Rectal smooth muscle tissue (tissue), 1 donor: ENCODE data around the gene HS3ST3A1.

ENCODE experiments used
- H3K27ac ChIP-seq: one replicate; pipeline ENCODE4 v1.7.0; 2013; ENCODE audit warnings: low read depth, low read length, inconsistent platforms
- H3K27me3 ChIP-seq: one replicate; pipeline ENCODE4 v1.7.0; 2013; ENCODE audit warnings: low read length; ENCODE audit not compliant: control insufficient read depth, insufficient read depth
- H3K36me3 ChIP-seq: one replicate; pipeline ENCODE4 v1.7.0; 2013; ENCODE audit warnings: low read length; ENCODE audit not compliant: control insufficient read depth, insufficient read depth
- H3K4me1 ChIP-seq: one replicate; pipeline ENCODE4 v1.7.0; 2013; ENCODE audit warnings: low read length; ENCODE audit not compliant: control insufficient read depth, insufficient read depth
- H3K4me3 ChIP-seq: one replicate; pipeline ENCODE4 v1.7.0; 2013; ENCODE audit warnings: low read length
- H3K9ac ChIP-seq: one replicate; pipeline ENCODE4 v1.7.0; 2013; ENCODE audit warnings: low read length

HS3ST3A1 gene

DNA sequence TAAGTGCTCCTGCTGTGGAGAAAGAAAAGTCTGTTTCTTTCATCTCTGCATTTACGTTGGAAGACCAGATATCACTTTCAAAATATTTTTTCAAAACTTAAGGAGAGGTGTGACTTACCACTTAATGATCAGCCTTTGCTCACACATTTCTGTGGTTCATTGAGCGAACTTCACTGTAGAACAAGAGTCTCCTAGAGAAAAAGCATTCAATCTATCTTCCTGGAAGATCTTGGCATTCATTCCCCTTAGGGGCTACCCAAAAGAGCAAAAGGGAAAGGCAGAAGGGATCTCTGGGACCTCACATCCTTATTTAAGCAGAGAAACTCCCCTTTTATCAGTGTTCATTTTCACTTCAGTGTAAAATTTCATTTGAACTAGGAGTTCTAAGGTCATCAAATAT, 61.2 kb downstream of the HS3ST3A1 start:
- no peak overlapping the region for H3K4me3 ChIP-seq
- H3K36me3 ChIP-seq = no peaks in the 10 kb centered on the region
- H3K27ac ChIP-seq = no peak overlapping the region
- H3K27me3 ChIP-seq = no peaks in the 10 kb centered on the region
- H3K9ac ChIP-seq = no peak overlapping the region
- H3K4me1 ChIP-seq = no peaks in the 10 kb centered on the region

DNA sequence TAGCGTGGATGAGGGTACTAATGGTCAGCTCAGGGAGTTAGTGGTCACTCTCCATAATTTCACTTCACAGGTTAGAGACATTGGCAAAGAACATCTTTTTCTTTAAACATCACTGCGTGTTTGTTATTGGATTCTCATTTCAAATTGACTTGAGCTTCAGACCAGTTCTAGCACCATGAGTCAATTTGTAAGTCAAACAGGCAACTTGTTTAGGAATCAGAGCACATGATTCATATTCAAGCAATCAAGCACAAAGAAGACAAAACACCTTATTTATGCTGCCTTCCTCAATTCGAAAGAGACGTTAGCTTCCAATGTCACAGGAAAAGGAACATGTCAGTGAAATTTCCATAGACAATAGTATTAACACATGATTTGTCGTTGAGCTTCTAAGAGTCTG, 62.3 kb downstream of the HS3ST3A1 start:
- no peaks in the 10 kb centered on the region for H3K4me1 ChIP-seq
- no peaks in the 10 kb centered on the region for H3K27me3 ChIP-seq
- H3K9ac ChIP-seq = no peak overlapping the region
- no peaks in the 10 kb centered on the region for H3K36me3 ChIP-seq
- no peak overlapping the region for H3K4me3 ChIP-seq
- H3K27ac ChIP-seq = no peak overlapping the region

DNA sequence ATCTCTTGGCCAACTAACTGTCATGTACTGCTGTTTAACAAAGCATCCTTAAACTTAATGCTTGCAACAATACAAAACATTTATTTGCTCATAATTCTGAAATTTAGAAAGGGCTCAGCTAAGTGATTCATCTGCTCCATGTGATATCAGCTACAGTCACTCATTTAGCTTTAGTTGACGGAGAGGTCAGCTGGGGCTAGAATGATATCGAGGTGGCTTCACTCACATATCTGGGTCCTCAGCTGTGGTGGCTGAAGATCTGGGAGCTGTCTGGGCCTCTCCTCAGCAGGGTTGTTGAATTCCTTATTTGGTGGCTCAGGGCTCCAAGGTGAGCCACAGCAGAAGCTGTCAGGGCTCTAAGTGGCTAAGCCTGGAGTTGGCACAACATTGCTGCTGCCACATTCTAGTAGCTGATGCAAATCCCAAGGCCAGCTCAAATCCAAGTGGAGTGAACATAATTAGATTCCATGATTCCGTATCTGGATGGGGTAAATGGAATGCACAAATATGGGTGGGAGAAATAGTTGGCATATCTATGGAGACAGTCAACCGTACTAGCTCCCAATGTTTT, 62.8 kb downstream of the HS3ST3A1 start:
- Histone ChIP-seq H3K27ac (no peak overlapping the region), H3K27me3 (no peaks in the 10 kb centered on the region), H3K9ac (no peak overlapping the region), H3K36me3 (no peaks in the 10 kb centered on the region), H3K4me3 (no peak overlapping the region), H3K4me1 (no peaks in the 10 kb centered on the region)

DNA sequence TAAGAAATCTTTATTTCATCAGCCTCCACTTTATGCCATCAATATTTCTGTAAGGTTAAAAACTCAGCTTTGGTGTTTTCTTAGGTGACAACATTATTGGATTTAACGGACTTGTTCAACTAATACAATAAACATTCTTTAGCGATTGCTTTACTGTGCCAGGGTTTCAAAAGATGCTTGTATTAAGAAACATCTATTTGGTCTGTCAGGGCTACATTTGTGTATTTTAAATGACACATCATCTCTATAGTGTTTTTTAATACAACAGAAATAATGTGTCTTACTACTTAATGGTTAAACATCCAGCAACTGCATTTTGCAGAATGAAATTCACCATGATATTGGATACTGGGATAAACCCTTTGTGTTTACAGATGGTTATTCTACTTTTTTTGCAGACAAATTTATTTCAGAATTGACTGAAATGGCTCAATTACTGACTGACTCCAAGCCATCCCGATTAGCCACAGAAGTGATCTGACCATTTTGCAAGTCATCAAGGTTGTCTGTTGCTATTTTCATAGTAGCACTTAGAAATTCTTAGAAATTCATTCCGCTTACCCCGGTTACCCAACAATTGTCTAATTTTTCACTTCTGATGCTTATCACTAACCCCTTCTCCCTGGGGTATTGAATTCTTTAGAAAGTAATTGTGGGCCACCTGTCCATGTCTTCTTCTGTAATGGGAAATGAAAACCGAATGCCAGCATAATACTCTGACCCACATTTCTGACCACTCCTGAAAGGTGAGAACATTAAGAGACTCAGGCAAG, 63.7 kb downstream of the HS3ST3A1 start:
- Histone ChIP-seq H3K27me3 (no peaks in the 10 kb centered on the region), H3K9ac (no peak overlapping the region)

DNA sequence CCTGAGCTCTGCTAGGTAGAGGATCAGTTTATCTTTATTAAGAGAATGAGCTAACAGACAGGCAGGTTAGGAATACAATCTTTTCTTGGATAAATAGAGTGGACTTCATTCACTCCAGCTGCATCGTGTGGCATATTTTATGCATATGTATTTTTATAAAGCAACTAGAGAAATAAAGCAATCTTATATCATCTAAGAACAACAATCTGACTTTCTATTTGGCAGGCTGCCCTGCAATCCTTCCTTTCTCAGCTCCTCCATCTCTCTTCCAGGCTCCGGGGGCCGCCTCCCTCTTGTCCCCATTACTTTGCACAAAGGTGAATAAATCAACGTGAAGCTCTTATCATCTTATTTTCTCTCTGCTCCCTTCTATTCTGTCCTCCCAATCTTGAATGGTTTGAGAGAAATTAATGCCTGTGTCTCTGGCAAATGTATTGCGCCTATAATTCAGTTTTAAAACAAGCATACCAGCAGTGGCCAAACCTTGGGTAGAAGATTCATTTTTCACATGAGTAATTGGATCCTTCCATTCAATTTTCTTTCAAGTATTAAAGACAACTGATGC, 64.5 kb downstream of the HS3ST3A1 start:
- Histone ChIP-seq H3K27me3 (no peaks in the 10 kb centered on the region), H3K9ac (no peak overlapping the region), H3K27ac (no peak overlapping the region), H3K36me3 (no peaks in the 10 kb centered on the region), H3K4me3 (no peak overlapping the region), H3K4me1 (no peaks in the 10 kb centered on the region)

More for the DNA sequence above, 63.7 kb downstream of the HS3ST3A1 start:
- Histone ChIP-seq H3K4me1 (no peaks in the 10 kb centered on the region), H3K36me3 (no peaks in the 10 kb centered on the region), H3K4me3 (no peak overlapping the region), H3K27ac (no peak overlapping the region)

DNA sequence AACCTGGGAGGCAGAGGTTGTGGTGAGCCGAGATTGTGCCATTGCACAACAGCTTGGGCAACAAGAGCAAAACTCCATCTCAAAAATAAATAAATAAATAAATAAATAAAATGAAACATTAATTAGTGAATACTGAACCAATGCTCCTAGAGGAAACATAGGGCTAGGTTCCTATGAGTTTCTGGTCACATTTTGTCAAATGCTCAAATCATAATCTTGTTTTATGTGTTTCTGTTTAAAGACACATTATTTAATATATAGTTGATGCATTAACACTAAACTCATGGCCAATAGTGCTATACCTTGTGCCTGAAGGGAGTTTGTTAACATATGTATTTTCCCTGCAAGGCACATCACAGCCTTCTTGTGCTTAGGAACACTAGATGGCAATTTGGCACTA, 66.8 kb downstream of the HS3ST3A1 start:
- no peaks in the 10 kb centered on the region for H3K36me3 ChIP-seq

DNA sequence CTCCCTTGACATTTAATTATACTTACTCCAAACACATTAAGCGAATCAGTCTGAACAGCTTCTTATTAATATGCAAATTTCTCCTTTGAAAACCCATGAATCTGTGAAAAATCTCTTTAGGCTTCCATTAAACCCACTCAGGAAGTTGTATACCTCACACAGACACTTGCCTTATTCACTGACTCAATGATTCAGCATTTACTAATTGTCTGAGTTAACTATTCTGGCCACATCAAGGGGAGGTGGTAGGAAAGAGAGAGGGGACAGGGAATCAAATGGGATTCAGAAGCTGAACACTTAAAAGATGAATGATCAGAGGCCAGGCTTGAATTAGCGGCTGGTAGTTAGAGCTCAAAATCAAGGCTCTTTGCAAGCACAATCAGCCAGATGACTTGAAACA, 70.0 kb downstream of the HS3ST3A1 start:
- no peaks in the 10 kb centered on the region for H3K27me3 ChIP-seq
- H3K9ac ChIP-seq = no peak overlapping the region
- H3K27ac ChIP-seq = no peak overlapping the region
- no peaks in the 10 kb centered on the region for H3K36me3 ChIP-seq
- no peaks in the 10 kb centered on the region for H3K4me1 ChIP-seq
- no peak overlapping the region for H3K4me3 ChIP-seq

More for the DNA sequence above, 66.8 kb downstream of the HS3ST3A1 start:
- H3K4me1 ChIP-seq = no peaks in the 10 kb centered on the region
- H3K4me3 ChIP-seq = no peak overlapping the region
- no peaks in the 10 kb centered on the region for H3K27me3 ChIP-seq
- no peak overlapping the region for H3K27ac ChIP-seq
- H3K9ac ChIP-seq = no peak overlapping the region

DNA sequence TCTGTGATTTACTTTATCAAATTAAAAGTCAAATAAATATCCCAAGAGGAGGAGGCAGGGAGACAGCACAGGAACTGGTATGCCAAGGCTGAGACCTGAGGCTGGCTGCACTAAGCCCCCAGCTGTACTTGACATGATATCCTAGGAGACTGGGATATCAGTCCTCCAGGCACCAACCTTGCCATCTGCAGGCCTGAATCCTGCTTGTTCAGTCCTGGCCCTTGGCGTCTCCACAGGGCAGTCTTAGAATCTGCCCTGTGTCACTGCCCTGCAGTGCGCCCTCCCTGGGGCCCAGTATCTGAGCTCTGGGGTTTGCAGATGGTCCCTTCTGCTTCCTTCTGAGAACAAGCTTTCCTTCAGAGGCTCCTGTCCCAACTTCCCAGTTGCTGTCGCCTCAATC, 75.9 kb downstream of the HS3ST3A1 start:
- Histone ChIP-seq H3K4me3 (no peak overlapping the region), H3K9ac (no peak overlapping the region), H3K4me1 (no peaks in the 10 kb centered on the region), H3K27ac (no peak overlapping the region), H3K27me3 (no peaks in the 10 kb centered on the region), H3K36me3 (no peaks in the 10 kb centered on the region)

DNA sequence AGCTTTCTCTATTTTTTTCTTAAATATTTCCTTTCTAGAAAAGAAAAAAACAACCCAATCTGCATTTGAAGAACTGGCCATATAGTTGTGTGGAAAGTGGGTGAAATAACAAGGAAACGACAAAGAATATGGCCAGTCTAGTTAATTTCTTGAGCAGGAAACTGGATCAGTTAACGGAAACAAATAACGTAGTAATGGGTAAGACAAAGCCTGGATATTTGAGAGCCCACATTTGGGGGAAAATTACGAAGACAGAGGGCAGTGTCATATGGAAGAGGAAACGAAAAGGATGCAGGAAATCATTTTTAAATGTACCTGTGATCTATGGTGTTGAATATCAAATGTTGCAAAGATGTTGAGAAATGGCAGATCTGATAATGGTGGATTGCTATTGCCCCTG, 78.6 kb downstream of the HS3ST3A1 start:
- Histone ChIP-seq H3K4me1 (no peaks in the 10 kb centered on the region), H3K4me3 (no peak overlapping the region), H3K27me3 (no peaks in the 10 kb centered on the region), H3K27ac (no peak overlapping the region), H3K9ac (no peak overlapping the region), H3K36me3 (no peaks in the 10 kb centered on the region)

DNA sequence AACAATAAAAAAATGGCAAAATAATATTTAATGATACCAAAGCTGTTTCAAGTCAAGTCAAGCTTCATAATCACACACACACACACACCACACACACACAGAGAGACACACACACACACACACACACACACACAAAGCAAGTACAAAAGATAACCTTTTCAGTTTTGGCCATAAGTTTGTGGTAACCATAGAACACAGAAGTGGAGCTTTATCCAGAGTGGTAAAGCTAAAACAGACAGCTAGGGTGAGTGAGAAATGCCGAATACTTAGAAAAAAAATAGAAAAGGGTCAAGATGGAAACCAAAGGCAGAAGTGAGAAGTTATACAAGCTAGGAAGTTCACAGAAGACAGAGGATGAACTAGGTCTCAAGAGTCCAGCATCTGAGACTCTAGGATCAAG, 79.0 kb downstream of the HS3ST3A1 start:
- Histone ChIP-seq H3K27ac (no peak overlapping the region), H3K36me3 (no peaks in the 10 kb centered on the region), H3K27me3 (no peaks in the 10 kb centered on the region), H3K9ac (no peak overlapping the region), H3K4me3 (no peak overlapping the region), H3K4me1 (no peaks in the 10 kb centered on the region)

DNA sequence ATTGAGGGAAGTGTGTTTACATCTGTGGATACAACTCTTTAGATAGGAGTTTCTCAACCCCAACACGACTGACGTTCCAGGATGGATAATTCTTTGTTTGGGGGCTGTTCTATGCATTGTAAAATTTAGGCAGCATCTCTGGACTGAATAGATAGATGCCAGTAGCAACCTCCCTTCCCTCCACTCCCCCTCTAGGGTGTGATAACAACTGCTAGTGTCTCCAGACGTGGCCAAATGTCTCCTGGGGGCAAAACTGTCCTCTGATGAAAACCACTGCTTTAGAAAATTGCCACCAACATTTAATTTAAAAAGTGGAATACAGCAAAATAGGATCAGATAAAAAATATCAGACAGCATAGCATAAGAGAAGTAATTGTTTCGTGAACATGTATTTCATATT, 79.9 kb downstream of the HS3ST3A1 start:
- Histone ChIP-seq H3K36me3 (no peaks in the 10 kb centered on the region), H3K4me1 (no peaks in the 10 kb centered on the region), H3K27ac (no peak overlapping the region), H3K4me3 (no peak overlapping the region), H3K27me3 (no peaks in the 10 kb centered on the region), H3K9ac (no peak overlapping the region)

DNA sequence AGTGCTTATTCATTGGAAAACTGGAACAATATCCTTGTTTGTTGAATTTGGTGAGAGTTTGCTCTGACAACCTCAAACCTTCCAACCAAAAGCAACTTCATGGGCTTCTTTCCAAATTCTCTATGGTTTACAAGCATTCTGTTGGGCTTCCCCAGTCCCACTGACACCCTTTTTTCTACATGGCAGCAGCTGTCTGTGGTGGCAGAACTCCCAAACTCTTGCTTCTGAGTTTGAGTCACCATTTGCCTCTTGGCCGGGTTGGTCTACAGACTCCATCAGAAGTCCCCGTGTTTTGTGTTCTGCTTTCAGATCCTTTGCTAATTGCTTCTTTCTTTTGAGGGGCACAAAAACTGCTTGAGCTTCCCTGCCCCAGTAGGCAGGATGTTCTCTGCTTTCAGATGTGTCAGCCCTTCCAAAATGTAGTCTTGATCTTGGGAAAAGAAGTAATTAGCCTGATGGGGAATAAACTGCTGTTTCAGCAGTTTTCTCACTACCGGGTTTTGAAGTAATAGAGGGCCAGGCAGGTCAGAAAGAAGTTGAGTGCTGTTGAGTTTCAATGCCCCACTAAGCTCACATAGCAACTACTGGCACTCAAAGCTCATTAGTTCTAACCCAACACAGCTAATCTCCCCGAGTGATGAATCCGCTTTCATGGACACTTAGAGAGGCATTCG, 80.7 kb downstream of the HS3ST3A1 start:
- H3K9ac ChIP-seq = no peak overlapping the region
- no peaks in the 10 kb centered on the region for H3K27me3 ChIP-seq
- no peaks in the 10 kb centered on the region for H3K4me1 ChIP-seq
- H3K27ac ChIP-seq = no peak overlapping the region
- H3K4me3 ChIP-seq = no peak overlapping the region
- no peaks in the 10 kb centered on the region for H3K36me3 ChIP-seq
